Activated CD4-positive, alpha-beta T cell treated with anti-CD3 and anti-CD28 coated beads, Interleukin-2, Interleukin-4, amounts not matched to agents 100 ng/mL and 50 ng/mL, durations not matched to agents 16 hours and 8 hours (primary cell): ENCODE data around the gene SCAF11.

Experiments used
- DNase-seq: peaks from one replicate; pipeline ENCODE4 v3.0.0-alpha.2; 2020; ENCODE audit warnings: low spot score

Gene SCAF11

DNA sequence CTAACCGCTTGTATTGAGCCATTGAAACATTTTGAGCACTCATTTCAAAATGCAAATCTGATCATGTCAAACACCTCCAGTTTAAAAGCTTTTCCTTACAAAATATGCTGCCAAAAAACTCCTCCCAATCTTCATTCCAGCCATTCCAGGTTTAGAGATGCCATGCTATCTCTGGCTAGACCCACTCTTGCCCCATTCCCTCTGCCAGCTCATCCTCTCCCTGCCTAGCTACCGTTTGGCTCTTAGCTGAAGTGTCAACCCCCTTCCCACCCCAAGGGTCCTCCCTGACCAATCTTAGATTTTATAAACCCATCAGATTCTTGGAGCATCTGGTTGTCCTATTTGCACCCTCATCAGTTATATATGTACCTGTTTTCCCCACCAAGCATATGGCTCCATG is 75.0 kb downstream of the SCAF11 start:
- DNase-seq: no peak

DNA sequence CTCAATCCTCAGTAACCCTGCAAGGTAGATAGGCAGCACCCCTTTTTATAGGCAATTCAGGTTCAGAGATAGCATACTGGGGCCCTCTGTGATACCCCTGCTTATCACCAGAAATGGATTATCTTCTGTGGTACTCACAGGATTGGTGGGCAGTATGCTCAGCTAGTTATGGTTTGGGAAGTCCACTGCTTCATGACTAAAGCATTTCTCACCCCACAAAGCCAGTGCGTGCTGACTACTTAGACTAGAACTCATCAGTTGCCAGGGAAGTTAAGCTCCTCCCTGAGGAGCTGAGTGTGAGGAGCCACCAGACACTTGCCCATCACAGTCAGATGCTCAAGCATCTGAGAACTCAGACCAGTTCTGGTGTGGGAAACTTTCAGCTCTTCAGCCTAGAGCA is 76.3 kb downstream of the SCAF11 start:
- DNase-seq: no peak

DNA sequence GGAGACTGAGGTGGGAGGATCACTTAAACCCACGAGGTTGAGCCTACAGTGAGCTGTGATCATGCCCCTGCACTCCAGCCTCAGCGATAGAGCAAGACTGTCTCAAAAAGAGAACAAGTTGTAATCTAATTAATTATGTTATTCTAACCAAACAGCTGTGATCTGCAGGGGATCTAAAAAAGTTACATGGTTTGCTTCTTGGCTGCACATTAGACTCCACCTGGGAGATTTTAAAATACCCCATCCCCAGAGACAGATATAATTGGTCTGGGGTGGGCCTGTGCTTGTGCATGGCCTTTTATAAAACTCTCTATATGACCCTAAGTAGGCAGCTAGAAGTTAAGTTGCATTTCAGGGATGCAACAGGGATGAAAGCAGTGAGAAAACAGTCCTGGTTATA is 76.7 kb downstream of the SCAF11 start:
- DNase-seq: no peak

DNA sequence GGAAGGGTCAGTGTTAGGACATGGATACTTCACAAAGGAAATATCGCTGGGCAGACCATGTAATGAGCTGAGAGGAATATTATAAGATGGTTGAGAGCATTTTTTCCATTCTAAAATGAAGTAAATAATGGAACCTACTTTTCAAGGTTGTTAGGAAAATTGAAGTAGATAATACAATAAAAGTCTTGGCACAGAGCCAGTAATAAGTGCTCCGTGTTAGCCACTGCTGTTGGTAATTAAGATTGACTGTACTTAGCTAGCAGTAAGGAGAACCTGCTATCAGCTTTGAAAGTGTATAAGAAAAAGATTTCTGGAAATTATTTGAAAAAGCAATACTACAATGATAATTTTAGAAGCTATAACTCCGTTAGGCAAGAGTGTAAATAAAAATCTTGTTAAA is 77.6 kb downstream of the SCAF11 start:
- DNase-seq: no peak

DNA sequence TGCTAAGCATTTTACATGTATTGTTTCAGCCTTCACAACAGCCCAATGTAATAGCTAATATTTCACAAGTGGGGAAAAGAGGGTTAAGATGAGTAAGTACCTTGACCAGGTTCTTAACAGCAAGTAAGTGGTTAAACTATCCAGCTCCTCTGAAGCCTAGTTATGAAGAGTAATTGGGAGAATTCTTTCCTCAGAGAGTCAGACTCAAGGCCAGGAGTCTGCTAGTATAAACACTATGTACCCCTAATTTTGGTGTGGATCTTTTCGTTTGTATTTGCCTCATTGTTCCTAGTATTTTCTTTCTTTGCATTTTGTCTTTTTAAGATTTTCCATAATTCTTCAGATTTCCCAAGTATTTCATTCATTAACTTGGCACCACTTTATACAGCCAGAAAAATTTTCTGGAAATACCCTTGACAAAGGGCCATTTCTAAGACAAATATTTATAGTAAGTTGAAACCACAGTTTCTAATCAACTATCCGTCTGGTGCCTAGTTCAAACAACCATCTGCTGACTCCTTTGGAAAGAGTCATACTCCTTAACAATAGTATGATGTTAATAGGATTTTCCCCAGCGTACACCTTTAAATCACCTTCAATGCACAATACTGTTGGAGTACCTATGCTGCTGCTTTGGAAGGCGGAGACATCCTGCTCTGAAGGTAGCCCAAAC is 81.2 kb downstream of the SCAF11 start:
- DNase-seq: no peak

DNA sequence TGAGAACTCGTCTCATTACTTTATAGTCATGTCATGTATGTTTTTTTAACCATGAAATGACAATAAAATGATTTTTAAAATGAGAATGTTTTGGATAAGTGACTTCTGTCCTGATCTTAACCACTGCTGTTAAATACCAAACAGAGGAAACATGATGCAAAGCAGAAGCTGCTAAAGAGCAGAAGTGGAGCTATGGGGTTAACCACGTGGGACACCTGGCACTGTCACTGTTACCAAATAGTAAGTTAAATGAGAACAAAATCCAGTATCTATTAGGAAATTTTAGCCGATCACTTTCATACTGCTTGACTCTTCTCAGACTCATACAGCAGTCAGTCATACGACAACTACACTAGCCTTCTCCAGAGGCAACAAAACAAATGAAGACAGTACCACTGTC is 82.4 kb downstream of the SCAF11 start:
- no peak for DNase-seq

DNA sequence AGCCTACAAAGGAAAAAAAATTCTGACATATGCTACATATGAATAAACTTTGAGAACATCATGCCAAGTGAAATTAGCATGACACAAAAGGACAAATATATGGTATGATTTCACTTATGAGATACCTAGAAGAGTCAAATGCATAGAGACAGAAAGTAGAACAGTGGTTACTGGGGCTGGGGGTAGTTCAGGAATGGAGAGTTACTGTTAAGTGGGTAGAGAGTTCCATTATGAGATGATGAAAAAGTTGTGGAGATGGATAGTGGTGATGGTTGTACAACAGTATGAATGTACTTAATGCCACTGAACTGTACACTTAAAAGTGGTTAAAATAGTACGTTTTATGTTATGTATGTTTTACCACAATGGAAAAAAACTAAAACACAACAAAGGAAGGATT is 92.3 kb downstream of the SCAF11 start:
- DNase-seq: no peak

DNA sequence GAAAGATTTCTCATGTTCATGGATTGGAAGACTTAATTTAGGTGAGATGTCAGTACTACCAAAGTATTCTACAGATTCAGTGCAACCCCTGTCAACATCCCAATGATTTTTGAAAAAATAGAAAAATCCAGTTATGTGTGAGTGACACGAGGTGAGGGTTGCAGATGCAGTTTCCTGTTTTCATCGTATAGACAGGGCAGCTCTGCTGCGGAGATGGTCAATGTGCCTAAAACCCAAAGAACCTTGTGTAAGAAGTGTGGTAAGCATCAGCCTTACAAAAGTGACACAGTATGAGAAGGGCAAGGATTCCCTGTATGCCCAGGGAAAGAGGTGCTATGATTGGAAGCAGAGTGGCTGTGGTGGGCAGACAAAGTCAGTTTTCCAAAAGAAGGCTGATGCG is 94.4 kb downstream of the SCAF11 start:
- no peak for DNase-seq

DNA sequence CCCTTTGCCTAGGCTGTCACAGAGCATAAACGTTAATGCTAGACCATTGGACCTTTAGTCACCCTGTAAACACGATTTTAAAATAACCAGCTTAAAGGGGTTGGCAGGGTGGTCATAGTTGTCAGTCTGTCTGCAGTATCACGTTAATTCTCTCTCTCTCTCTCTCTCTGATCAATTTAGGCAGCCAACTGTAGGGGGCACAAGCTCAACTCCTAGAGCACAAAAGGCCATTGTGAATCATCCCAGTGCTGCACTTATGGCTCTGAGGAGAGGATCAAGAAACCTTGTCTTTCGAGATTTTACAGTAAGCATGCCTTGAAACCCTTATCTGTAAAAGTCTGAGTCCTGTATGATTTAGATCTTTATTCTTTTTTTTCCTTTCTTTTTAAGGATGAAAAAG is 97.1 kb downstream of the SCAF11 start:
- DNase-seq: no peak

DNA sequence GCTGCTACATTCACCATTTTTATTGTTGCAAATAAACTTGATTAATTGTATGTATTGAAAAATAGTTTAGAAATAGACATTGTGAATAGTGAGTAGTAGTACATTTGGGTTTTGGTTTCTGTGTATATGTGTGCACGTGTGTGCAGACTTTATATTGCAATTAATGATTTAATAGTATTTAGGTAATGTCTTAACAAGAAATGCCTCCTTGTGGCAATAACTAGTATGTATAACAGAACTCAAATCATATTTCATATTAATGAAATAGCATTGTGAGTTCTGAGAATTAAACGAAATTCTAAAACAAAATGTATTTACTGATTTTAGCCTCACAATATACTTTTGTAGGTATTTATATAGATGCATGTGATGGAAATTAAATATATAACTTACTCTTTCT is 100.1 kb downstream of the SCAF11 start:
- DNase-seq: no peak

DNA sequence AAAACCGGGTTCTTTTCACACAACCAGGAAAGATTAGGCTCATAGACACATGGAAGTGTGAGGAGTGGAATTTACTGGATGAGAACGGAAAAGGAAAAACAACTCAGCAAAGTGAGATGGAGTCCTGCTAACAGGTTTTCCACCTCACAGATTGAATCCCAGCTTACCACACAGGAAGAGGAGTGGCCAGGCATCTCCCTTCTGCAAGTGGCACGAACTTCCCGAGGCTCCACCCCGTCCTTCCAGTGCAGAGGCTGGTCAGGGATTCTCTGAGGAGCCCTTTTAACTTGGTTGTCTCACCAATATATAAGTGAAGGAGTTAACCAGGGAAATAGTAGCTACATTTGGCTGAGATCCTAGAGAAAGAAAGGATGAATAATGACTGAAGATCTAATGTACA is 102.8 kb downstream of the SCAF11 start:
- no peak for DNase-seq

DNA sequence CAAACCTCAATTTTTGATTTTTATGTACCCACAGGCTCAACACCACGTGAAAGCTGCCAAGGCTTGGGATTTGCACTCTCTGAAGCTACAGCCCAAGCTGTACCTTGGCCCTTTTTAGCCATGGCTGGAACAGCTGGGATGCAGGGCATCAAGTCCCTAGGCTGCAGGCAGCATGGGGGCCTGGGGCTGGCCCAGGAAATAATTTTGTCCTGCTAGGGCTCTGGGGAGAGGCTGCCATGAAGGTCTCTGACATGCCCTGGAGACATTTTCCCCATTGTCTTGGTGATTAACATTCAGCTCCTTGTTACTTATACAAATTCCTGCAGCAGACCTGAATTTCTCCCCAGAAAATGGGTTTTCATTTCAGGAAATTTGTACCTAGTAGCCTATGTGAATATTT is 103.7 kb downstream of the SCAF11 start:
- DNase-seq: no peak

DNA sequence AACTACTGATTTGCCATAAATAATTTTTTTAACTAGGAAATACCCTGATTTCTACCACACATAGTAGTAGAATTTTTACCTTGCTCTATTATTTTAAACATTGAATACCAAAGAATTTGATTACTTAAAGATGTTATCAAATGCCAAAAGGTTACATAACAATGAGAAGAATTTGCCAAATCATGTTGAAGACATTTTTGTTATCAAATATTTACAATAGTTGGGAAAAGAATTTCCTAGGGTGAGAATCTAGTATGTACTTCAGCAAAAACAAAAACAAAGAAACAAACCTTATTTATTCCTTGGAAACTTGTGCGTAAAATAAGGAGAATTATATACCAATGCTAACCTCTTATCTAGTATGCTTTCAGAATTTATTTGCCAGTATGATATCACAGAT is 107.2 kb downstream of the SCAF11 start:
- no peak for DNase-seq

DNA sequence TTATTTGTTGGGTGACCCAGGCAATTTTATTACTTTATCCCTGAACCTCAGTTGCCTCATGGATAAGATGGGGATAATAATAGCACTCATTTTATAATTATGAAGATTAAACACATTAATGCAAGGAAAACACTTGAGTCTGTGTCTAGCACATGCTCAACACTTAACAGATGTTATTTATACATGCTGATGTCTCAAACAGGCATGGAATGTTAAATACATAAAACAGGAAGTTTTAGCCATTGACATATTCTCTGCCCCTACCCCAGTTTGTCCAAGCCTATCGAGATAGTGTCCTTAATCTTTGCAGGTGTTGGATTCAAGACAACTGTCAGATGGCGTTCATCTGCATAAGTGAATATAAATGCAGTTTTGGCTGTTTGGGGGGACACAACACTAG is 109.8 kb downstream of the SCAF11 start:
- DNase-seq: no peak

DNA sequence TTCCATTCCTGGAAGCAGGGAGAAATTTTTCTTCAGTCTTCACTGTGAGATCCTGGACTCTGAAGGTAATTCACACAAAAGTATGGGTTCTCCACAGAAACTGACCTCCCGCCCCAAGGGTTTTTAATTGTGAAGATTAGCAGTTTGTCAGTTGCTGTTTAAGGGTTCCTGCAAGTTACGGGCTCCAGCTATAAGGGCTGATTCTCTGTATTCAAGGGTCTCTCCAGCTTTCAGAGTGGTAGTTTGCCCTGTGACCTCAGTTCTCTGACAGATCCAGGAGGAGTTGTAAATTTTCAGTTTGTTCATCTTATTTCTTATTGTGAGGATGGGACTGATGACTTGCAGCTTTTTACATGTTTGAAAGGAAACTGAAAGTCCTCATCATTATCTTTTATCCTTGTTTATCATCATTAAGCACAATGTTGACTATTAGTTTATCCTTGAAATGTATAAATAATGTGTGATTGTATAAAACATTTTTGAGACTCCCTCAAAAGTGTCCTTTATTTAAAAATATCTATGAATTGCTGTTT is 110.9 kb downstream of the SCAF11 start:
- no peak for DNase-seq

DNA sequence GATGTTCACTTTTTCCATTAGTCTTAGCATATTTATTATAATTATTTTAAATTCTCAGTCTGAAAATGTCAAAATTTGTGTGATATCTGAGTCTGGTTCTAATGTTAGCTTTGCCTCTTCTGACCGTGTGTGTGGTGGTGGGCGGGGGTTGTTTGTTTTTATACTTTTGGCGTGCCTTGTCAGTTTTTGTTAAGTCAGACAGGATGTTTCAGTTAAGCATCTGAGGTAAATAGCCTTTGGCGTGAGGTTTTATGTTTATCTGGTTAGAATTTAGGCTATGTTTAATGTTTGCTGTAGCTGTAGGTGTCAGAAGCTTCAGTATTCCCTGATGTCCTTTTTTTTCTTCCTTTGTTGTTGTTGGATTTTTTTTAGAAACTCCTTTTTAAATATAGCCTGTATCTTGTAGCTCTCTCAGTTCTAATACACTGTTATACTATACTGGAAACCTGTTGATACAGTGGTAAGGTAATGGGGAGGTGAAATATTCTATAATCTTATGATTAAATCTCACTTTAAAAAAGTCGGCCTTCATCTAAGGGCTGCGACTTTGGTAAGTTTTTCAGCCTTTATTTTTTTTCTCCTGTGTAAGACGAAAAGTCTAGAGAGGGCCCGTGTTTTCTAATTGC is 111.6 kb downstream of the SCAF11 start:
- peak; percentile 15 for DNase-seq

DNA sequence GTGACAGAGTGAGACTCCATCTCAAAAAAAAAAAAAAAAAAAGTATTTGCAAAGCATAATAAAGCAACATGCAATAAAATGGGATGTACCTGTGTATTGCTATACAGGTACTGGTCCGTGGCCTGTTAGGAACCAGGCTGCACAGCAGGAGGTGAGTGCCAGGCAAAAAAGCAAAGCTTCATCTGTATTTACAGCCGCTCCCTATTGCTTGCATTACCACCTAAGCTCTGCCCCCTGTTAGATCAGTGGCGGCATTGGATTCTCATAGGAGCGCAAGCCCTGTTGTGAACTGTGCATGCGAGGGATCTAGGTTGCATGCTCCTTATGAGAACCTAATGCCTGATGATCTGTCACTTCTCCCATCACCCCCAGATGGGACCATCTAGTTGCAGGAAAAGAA is 113.3 kb downstream of the SCAF11 start:
- no peak for DNase-seq

DNA sequence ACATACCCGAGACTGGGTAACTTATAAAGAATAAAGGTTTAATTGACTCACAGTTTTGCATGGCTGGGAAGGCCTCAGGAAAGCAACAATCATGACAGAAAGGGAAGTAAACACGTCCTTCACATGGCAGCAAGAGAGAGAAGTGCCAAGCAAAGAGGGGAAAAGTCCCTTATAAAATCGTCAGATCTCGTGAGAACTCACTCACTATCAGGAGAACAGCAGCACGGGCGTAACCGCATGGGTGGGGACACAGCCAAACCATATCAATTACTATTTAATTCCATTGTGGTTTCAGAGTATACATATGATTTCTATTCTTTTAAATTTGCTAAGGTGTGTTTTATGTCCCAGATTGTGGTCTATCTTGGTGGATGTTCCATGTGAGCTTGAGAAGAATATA is 117.9 kb downstream of the SCAF11 start:
- no peak for DNase-seq
